ENCODE measurements around the gene TSPAN18.
A peak's percentile ranks its signal among the peaks of the same experiment; 100 is the strongest.

TSPAN18 gene

GRCh38 chr11:44711787-44712608 lies 14.8 kb upstream of the TSPAN18 start:
- no peak for DNase-seq

DNA sequence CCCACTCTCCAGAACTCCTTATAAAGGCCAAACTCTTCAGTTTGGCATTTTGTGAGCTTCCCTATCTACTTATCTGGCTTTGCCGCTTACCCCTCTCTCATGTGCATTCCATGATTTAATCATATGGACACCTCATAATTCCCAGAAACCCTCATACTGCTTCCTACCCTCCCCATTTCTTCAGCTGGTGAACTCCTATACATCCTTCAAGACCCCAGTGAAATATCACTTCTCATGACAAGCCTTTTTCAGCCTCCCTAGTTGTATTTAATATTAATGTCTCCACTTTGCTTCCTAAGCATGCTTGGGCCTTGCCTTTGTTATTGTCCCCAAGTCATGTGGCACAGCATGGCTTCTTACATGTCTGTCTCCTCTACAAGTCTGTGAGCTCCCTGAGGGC lies 13.7 kb upstream of the TSPAN18 start:
- no peak for DNase-seq

- no peak for DNase-seq
These were observed 10.5 kb upstream of the TSPAN18 start for GRCh38 chr11:44716256-44716655.

DNA sequence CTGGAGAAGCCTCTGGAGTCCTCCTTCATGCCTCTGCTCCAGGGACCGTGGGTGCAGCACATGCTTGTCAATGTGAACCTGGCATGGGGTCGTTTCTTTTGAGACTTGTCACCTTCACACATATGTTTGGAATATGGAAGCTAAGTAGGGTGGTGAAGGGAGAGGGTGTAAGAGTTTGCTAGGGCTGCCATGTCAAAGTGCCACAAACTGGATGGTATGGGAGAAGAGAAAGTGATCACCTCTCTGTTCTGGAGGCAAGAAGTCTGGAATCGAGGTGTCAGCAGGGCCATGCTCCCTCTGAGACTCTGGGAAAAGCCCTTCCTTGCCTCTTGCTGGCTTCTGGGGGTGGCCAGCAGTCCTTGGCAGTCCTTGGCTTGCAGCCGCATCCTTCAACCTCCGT lies 8.7 kb upstream of the TSPAN18 start:
- DNase-seq, result no peak

GRCh38 chr11:44718612-44719390 lies 8.0 kb upstream of the TSPAN18 start:
- no peak for DNase-seq

GRCh38 chr11:44725016-44725685 lies 1.6 kb upstream of the TSPAN18 start:
- no peak for DNase-seq

DNA sequence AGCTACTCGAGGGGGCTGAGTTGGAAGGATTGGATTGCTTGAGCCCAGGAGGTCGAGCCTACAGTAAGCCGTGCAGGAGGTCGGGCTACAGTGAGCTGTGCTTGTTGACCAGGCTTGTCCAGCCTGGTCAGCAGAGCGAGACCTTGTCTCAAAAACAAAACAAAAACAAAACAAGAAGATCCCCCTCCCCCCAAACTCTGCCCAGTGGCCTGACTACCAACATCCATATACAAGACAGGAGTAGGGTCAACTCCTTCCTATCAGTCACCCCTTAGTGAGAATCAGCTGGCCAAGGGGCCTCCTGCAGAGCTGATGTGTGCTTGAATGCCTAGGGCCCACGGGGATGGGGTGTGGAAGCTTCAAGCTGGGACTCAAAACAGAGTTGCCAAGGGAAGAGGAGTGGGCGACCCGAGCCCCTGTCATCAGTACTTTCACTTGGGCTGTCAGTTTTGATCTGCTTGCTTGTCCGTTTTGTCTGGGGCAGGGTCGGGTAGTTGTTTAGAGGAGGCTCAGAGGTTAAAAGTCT lies 942 bp upstream of the TSPAN18 start:
- no peak for DNase-seq

DNA sequence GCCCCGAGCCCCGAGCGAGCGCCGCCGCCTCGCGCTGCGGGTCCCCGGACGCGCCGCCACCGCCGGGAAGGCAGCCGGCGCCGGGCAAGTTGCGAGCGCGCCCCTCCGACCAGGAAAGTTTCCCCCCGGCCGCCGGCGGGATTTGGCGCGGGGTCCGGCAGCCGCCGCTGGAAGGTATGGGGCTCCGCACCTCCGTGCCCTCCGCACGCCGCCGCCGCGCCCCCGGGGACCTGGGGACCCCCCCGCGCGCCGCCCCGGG lies 281 bp downstream of the TSPAN18 start:
- no peak for DNase-seq

GRCh38 chr11:44727373-44728287 lies 868 bp downstream of the TSPAN18 start:
- DNase-seq, result peak; percentile 86

DNA sequence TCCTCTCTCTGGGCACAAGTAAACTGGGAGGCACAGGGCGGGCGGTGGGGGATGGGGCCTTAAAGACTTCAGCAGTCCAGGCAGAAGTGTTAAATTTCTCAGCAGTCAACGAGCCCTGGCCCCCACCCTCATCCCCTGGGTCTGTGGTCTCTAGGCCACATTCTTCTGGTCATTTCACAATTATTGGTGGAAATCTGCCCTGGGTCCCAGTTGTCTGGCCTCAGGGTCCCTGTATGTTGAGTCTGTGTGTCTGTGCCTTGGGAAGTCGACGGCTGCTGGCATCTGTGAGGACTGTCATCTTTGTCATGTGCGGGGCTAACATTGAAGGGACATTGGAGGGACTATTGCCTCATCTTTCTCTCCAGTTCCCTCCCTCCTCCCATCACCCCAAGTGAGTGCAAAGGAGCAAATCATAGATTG lies 1.7 kb downstream of the TSPAN18 start:
- peak; percentile 39 for DNase-seq

GRCh38 chr11:44729063-44729462 lies 2.3 kb downstream of the TSPAN18 start:
- no peak for DNase-seq

GRCh38 chr11:44729713-44730112 lies 3.0 kb downstream of the TSPAN18 start:
- DNase-seq, result peak; percentile 10

- DNase-seq, result no peak
These were observed 4.0 kb downstream of the TSPAN18 start for GRCh38 chr11:44730775-44731174.

DNA sequence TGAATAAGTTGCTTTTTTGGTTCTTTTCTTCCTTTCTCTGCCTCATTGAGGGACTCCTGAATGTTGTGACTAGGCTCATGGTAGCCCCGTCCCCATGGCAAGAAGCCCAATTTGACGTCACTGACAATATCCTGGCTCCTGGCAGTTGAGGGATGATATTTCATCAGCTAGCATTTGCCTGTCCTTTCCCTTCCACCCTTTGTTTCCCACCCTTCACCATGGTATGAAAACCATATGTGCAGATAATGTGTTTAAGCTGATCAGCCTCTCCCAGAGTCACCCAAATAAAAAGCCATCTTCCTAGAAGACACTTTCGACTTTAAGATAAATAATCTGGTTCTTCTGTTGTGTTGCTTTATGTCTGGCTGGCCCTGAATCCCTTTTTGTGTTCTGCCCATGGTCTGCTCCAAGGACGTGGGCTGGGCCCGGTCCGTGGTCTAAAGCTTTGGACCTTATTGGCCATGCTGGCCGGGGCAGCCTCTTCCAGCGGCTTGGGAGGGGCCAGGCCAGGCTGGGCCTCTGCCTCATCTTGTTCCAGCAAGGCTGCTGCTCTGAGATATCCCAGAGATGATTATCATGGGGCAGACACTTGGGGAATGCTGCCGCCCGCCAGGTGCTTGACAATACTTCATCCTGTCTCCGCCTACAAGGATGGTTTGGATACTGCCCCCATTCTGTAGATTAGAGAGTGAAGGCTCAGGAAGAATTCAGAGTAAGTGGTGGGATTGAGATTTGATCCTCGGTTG lies 5.1 kb downstream of the TSPAN18 start:
- DNase-seq, result peak; percentile 57

DNA sequence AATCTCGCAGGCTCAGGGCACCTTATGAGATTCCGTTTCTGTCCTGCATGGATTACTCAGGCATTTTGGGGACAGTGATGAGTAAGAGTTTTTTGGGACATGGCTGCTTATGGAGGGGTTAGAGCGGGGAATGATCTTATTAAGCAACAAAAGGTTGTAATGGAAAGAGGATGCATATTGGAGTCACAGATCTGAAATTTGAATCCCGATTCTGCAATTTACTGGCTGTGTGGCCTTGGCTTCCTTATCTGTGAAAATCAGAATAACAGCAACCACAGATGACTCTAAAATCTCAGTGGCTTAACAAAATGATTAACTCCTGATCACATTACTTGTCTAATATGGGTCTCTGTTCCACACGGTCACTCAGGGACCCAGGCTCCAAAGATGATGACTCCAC lies 5.8 kb downstream of the TSPAN18 start:
- no peak for DNase-seq

DNA sequence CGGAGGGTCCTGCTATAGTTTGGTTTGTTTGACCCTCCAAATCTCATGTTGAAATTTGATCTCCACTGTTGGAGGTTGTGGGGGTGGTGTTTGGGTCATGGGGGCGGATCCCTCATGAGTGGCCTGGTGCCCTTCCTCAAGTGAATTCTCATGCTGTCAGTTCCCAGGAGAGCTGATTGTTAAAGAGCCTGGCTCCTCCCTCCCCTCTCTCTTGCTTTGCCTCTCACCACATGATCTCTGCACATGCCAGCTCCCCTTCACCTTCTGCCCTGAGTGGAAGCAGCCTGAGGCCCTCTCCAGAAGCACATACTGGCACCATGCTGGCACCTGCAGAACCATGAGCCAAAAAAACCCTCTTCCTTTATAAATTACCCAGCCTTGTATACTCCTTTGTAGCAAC lies 7.1 kb downstream of the TSPAN18 start:
- peak; percentile 45 for DNase-seq

GRCh38 chr11:44734843-44735381 lies 8.2 kb downstream of the TSPAN18 start:
- no peak for DNase-seq

GRCh38 chr11:44736791-44737190 lies 10.0 kb downstream of the TSPAN18 start:
- DNase-seq, result no peak

DNA sequence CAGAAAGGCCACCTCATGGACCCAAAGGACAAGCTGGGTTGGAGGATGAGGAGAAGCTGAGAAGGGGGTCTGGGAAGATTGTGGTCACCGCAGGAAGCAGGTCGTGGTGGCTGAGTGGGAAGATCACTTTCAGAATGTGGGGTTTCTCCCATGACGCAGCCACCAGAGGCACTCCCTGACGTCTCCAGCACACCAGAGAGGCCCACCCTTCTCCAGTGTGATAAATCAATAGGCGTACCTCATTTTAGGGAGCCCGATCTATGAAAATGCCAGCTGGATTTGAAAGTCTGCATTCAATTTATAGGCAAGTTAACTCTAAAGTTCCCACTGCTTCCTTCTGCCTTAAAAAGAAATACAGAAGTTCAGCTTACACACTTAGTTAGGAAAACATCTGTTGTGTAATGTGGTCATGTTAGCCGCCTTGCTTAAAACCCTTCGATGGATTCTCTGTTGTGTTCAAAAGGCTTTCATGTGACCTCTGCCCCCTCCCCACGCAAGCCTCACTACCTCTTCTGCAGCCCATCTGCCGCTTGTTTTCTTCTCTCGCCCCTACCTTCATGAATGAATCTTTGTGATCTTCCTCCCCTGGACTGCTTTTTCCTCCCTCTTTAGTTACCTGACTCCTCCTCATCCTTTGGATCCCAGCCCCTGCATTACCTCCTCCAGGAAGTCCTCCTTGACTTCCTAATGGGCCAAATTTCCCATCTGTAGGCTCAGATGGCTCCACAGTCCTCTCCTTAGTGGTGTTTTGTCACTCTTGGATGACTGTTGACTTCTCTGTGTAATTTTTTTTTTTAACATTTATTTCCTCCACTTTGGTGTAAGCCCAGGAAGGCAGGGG lies 10.7 kb downstream of the TSPAN18 start:
- no peak for DNase-seq

DNA sequence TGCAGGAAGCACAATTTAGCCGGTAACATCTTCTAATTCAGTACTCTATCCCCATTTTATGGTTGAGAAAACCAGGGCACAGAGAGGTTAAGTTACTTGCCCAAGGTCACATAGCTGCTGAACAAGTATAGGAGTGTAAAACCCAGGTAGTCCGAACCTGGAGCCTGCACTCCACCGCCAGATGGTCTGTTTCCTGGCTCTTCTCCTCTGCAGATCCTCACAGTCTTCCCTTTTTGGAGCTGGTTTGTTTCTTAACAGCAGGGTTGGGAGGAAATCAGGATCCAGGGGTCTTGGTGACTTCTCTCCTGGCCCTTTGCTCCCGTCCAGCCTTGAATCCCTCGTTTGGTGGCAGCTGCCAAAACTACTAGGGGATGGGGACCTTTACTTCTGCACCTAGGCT lies 12.0 kb downstream of the TSPAN18 start:
- DNase-seq, result no peak

- DNase-seq, result no peak
These were observed 14.2 kb downstream of the TSPAN18 start for GRCh38 chr11:44740967-44741366.
